OCI-LY1 (cell line): ENCODE data around the gene ZBTB32.

Source experiments
- EZH2 ChIP-seq: fragments of 200-600 bp; sonication (generic), shearing (Covaris generic); IDR thresholded peaks from 2 replicates; pipeline ENCODE4 v1.8.0; 2017; ENCODE audit warnings: borderline replicate concordance, mixed run types, mild to moderate bottlenecking, antibody characterized with exemption, low read length, moderate library complexity, mixed read lengths
- TF ChIP-seq, protein P1 (sequence below): fragments of 200-600 bp; sonication (generic), shearing (Covaris generic); IDR thresholded peaks from 2 replicates; pipeline ENCODE4 v1.5.1; 2017; ENCODE audit warnings: mild to moderate bottlenecking, antibody characterized with exemption, low read length, moderate library complexity, mixed read lengths

DNA sequence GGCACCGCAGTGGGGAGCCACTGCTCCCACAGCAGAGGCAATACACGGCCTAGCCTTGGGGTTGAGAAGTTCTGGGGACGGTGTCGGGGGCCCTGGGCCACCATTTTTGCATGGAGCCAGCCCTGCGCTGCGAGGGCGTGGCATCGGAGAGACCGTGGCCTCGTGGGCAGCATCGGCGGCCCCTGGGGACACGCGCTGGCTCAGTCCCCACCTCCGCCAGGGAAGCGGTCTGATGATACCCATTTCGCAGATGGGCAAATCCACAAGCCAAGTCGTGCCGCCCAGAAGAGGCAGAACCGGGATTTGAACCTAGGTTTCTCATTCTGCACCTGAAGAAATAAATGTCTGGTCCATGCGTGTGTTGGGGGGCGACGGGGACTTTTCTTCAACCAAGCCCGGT lies 39.2 kb upstream of the ZBTB32 start:
- no peak for TF ChIP-seq EZH2
- TF ChIP-seq, protein P1, sequence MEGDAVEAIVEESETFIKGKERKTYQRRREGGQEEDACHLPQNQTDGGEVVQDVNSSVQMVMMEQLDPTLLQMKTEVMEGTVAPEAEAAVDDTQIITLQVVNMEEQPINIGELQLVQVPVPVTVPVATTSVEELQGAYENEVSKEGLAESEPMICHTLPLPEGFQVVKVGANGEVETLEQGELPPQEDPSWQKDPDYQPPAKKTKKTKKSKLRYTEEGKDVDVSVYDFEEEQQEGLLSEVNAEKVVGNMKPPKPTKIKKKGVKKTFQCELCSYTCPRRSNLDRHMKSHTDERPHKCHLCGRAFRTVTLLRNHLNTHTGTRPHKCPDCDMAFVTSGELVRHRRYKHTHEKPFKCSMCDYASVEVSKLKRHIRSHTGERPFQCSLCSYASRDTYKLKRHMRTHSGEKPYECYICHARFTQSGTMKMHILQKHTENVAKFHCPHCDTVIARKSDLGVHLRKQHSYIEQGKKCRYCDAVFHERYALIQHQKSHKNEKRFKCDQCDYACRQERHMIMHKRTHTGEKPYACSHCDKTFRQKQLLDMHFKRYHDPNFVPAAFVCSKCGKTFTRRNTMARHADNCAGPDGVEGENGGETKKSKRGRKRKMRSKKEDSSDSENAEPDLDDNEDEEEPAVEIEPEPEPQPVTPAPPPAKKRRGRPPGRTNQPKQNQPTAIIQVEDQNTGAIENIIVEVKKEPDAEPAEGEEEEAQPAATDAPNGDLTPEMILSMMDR: no peak
